MCF 10A (cell line): ENCODE measurements around the gene LTB. TPM values are rescaled to one million over a fixed set of nuclear protein-coding genes. Genes with fewer than 3 reads are reported as not detected.

ENCODE experiments used
- Bru-seq: library from RNA; stranded (reverse); fragments of 400-500 nt; gene quantifications from one replicate; lab custom pipeline; 2021; lab: Mats Ljungman, UMichigan
- BruChase-seq, 2 experiments: library from RNA; stranded (reverse); fragments of 400-500 nt; gene quantifications; one replicate each; lab custom pipeline; 2021; lab: Mats Ljungman, UMichigan
- BruUV-seq: library from RNA; stranded (reverse); fragments of 400-500 nt; replicated peaks from 2 replicates; lab custom pipeline; 2021; lab: Mats Ljungman, UMichigan
- CTCF ChIA-PET: fragments of 300-600 bp; sonication (Branson Sonifier 250); formaldehyde crosslinking; extraction: SDS; loops from one replicate; lab custom pipeline; 2021; ENCODE audit warnings: antibody characterized with exemption, inconsistent platforms; lab: Yijun Ruan, JAX
- POLR2A ChIA-PET: fragments of 300-600, 350-650 bp; sonication (Branson Sonifier 250); formaldehyde crosslinking; extraction: SDS; loops from one replicate; lab custom pipeline; 2020; ENCODE audit warnings: antibody characterized with exemption, inconsistent platforms; lab: Yijun Ruan, JAX
- DNase-seq: peaks from one replicate; pipeline ENCODE4 v3.0.0-alpha.2; 2018; ENCODE audit not compliant: unreplicated experiment
- H3K27ac Mint-ChIP-seq: one replicate; pipeline ENCODE4 v1.8.0; 2022; ENCODE audit warnings: mild to moderate bottlenecking, low read depth, mixed read lengths; ENCODE audit not compliant: unreplicated experiment
- H3K27me3 Mint-ChIP-seq: one replicate; pipeline ENCODE4 v1.8.0; 2022; ENCODE audit warnings: mixed read lengths; ENCODE audit not compliant: insufficient read depth, unreplicated experiment
- H3K36me3 Mint-ChIP-seq: one replicate; pipeline ENCODE4 v1.8.0; 2022; ENCODE audit warnings: mild to moderate bottlenecking, moderate library complexity, mixed read lengths; ENCODE audit not compliant: insufficient read depth, unreplicated experiment
- H3K4me1 Mint-ChIP-seq: one replicate; pipeline ENCODE4 v1.8.0; 2022; ENCODE audit warnings: mixed read lengths; ENCODE audit not compliant: insufficient read depth, unreplicated experiment
- H3K4me3 Mint-ChIP-seq: one replicate; pipeline ENCODE4 v1.8.0; 2022; ENCODE audit warnings: mild to moderate bottlenecking, moderate library complexity, mixed read lengths; ENCODE audit not compliant: unreplicated experiment
- H3K9me3 Mint-ChIP-seq: one replicate; pipeline ENCODE4 v1.8.0; 2022; ENCODE audit warnings: mixed read lengths; ENCODE audit not compliant: unreplicated experiment
- intact Hi-C: fragments of 100-400 bp; cut with micrococcal nuclease; formaldehyde crosslinking; loops from 2 replicates; pipeline ENCODE4 v1.14.1; 2022
- long read RNA-seq: library from polyadenylated mRNA; stranded (forward); transcript quantifications from one replicate; pipeline ENCODE4 v2.0.0, GENCODE V29; 2022
- total RNA-seq: library from RNA; stranded (reverse); gene quantifications from 2 replicates; pipeline ENCODE4 v1.2.3, GENCODE V29; 2022
- TF ChIP-seq, protein P1 (sequence below): fragments of 200-600 bp; IDR thresholded peaks from one replicate; pipeline ENCODE4 v1.8.0; 2022; ENCODE audit warnings: antibody characterized with exemption, mild to moderate bottlenecking; ENCODE audit not compliant: unreplicated experiment

LTB gene
- total RNA-seq (0.37 TPM in 1 of 2 replicates, not detected in the other), Bru-seq, nascent RNA (not detected), BruChase-seq, experiment 1, labeled RNA remaining after a 6-hour chase (not detected), BruChase-seq, experiment 2, labeled RNA remaining after a 2-hour chase (not detected)
- long read RNA-seq, partial matches to known transcripts, result 0 of 1 reads
- long read RNA-seq, other reads (novel, unspliced or antisense), result 0 of 1 reads

DNA sequence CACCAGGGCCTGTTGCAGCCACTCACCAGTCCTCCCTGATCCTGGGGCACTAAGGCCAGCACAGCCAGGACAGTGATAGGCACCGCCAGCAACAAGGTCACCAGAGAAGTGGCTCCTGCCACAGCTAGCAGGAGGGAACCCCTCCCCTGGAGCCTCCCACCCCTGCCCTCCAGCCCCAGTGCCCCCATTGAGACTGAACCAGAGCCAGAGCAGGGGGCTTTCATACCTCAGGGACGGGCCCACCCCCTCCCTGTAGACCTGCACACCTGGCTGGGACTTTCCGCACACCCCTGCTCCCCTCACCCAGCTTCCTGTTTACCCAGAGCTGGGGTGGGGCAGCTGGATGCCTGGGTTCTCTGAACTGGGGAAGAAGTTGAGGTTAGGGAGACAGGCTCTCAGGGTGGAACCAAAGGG, at the start of gene LTB:
Gene LTB, minus strand, starts transcription at position 195 of the 414 bp plus-strand sequence. Its CDS starts 7 bp downstream, at position 188.
- BruUV-seq, result no TSS peak
- CTCF ChIA-PET, result interaction anchor here (0.7 to 18.9 kb wide), 3 partner anchors 8 to 17 kb away, joined by 3 to 215 read pairs (median 3); partner anchors contain the start of gene NCR3
- intact Hi-C loops, result loop anchor here (5.0 kb wide), 1 partner anchor 35 kb away; the partner anchor contains the start of genes ATP6V1G2 and NFKBIL1
- H3K9me3 Mint-ChIP-seq, result no peaks in the 10 kb centered on the region
- no peak for DNase-seq
- H3K4me1 Mint-ChIP-seq, result peaks cover 10% of the 10 kb centered on the region
- peak within 1 kb of the TSS; percentile 66 for H3K27ac Mint-ChIP-seq
- POLR2A ChIA-PET, result interaction anchor here (1.0 to 1.5 kb wide), 2 partner anchors 34 to 41 kb away, joined by 3 to 4 read pairs; partner anchors contain the start of gene DDX39B
- H3K36me3 Mint-ChIP-seq, result no peaks in the 10 kb centered on the region
- TF ChIP-seq, protein P1, sequence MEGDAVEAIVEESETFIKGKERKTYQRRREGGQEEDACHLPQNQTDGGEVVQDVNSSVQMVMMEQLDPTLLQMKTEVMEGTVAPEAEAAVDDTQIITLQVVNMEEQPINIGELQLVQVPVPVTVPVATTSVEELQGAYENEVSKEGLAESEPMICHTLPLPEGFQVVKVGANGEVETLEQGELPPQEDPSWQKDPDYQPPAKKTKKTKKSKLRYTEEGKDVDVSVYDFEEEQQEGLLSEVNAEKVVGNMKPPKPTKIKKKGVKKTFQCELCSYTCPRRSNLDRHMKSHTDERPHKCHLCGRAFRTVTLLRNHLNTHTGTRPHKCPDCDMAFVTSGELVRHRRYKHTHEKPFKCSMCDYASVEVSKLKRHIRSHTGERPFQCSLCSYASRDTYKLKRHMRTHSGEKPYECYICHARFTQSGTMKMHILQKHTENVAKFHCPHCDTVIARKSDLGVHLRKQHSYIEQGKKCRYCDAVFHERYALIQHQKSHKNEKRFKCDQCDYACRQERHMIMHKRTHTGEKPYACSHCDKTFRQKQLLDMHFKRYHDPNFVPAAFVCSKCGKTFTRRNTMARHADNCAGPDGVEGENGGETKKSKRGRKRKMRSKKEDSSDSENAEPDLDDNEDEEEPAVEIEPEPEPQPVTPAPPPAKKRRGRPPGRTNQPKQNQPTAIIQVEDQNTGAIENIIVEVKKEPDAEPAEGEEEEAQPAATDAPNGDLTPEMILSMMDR, result no peak
- no peaks in the 10 kb centered on the region for H3K27me3 Mint-ChIP-seq
- peak within 1 kb of the TSS; percentile 96 for H3K4me3 Mint-ChIP-seq

GRCh38 chr6:31631681-31632278, 49.6 kb upstream of the LTB start:
- no peaks in the 10 kb centered on the region for H3K9me3 Mint-ChIP-seq
- H3K27ac Mint-ChIP-seq, result peak overlapping the region; percentile 12
- no peaks in the 10 kb centered on the region for H3K27me3 Mint-ChIP-seq
- H3K4me1 Mint-ChIP-seq, result no peaks in the 10 kb centered on the region
- no peak for DNase-seq
- TF ChIP-seq, protein P1, result no peak
- CTCF ChIA-PET, result interaction anchor here (0.8 kb wide), 1 partner anchor 466 kb away, joined by 4 read pairs; no protein-coding TSS in a partner anchor
- no peak overlapping the region for H3K4me3 Mint-ChIP-seq
- no TSS peak for BruUV-seq
- H3K36me3 Mint-ChIP-seq, result peaks cover 100% of the 10 kb centered on the region
- POLR2A ChIA-PET, result no interaction called here
- intact Hi-C loops, result no loop called here

- Mint-ChIP-seq H3K27me3 (no peaks in the 10 kb centered on the region), H3K36me3 (peaks cover 100% of the 10 kb centered on the region), H3K9me3 (no peaks in the 10 kb centered on the region), H3K4me1 (no peaks in the 10 kb centered on the region), H3K27ac (no peak overlapping the region), H3K4me3 (no peak overlapping the region)
- BruUV-seq, result TSS peak; percentile 19
- ChIA-PET POLR2A (no interaction called here), CTCF (interaction anchor here (0.8 kb wide), 1 partner anchor 467 kb away, joined by 4 read pairs; no protein-coding TSS in a partner anchor)
- intact Hi-C loops, result no loop called here
- DNase-seq, result no peak
- TF ChIP-seq, protein P1, result no peak
Measured at GRCh38 chr6:31631209-31631608, 49.0 kb upstream of the LTB start.
